ENCODE measurements around the gene GREB1L. TPM values are rescaled to one million over a fixed set of nuclear protein-coding genes. Genes with fewer than 3 reads are reported as not detected.
"Not testable (repeated sequence)": the region's sequence is repeated elsewhere in the genome, so short reads cannot be mapped to it uniquely, and the experiment has no call there.

The GREB1L gene
- 1.8 TPM for polyA plus RNA-seq
- long read RNA-seq, donor 1: 0 reads
- long read RNA-seq, donor 2: 0 reads
- long read RNA-seq, donor 3: 0 reads
- long read RNA-seq, donor 4: 0 reads
- long read RNA-seq, donor 5: 0 reads
- long read RNA-seq, donor 6: 0 reads
- long read RNA-seq, donor 7: 0 reads
- long read RNA-seq, donor 8: 0 reads
- long read RNA-seq, donor 9: 0 reads
- long read RNA-seq, donor 10: 0 reads
- long read RNA-seq, donor 11: 0 reads

DNA sequence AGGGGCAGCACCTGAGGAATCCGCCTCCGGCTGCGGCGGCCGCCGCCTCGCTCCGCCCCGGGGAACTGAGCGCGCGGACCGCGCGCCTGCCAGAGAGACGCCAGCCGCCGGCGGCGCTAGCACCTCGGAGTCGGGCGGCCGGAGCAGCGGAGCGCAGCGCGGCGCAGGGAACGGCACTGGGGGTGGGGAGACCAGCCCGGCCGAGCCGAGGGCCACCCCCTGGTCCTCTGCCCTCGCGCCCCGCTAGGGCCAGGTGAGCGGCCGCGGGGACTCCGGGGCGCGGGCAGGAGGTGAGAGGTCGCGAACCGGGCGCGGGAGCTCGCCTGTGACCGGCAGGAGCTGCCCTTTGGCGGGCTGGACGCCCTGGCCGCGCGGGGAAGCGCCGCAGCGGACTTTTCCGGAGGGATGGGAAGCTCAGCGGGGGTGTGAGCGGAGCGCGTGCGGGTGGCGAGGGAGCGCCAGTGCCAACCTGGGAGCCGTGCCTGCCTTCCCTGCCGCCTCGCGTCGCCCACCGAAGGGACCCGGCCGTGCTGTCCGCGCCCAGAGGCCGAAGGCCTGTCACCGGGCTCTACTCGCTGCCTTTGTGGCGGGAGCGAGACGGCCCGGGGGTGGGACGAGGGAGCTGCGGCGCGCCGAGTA lies at the start of gene GREB1L:
GREB1L (plus strand) TSS at position 92 of the 639 bp plus-strand sequence. CDS start 141,287 bp downstream, outside the sequence.
- Histone ChIP-seq H3K36me3 (ENCODE audit: control insufficient read depth, insufficient read depth, low read length) (no peaks in the 10 kb centered on the region), H3K27me3 (ENCODE audit: control insufficient read depth, insufficient read depth, low read length) (peaks cover 31% of the 10 kb centered on the region), H3K4me3 (ENCODE audit: low read length) (peak within 1 kb of the TSS; percentile 45), H3K4me1 (ENCODE audit: control insufficient read depth, insufficient read depth, low read length) (peaks cover 3% of the 10 kb centered on the region), H3K9me3 (ENCODE audit: control insufficient read depth, low read depth, low read length) (no peaks in the 10 kb centered on the region), H3K27ac (ENCODE audit: low read length) (no peak within 1 kb of the TSS)
- DNase-seq: peak; percentile 60 to 82
- WGBS (ENCODE audit: insufficient coverage, low lambda C conversion rate): no CpG with 5 or more reads among the region's 87 CpGs

DNA sequence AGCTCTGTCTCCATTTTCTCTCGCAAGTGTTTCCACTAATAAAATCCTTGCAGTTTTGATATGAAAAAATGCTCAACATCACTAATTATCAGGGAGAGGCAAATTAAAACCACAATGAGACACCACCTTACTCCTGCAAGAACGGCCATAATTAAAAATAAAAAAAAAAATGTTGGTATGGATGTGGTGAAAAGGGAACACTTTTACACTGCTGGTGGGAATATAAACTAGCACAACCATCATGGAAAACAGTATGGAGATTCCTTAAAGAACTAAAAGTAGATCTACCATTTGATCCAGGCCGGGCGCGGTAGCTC lies 49.8 kb upstream of the GREB1L start:
- H3K4me3 ChIP-seq (ENCODE audit: low read length): no peak overlapping the region
- H3K9me3 ChIP-seq (ENCODE audit: control insufficient read depth, low read depth, low read length): no peaks in the 10 kb centered on the region
- H3K36me3 ChIP-seq (ENCODE audit: control insufficient read depth, insufficient read depth, low read length): no peaks in the 10 kb centered on the region
- no peak for DNase-seq
- no peaks in the 10 kb centered on the region for H3K27me3 ChIP-seq (ENCODE audit: control insufficient read depth, insufficient read depth, low read length)
- H3K27ac ChIP-seq (ENCODE audit: low read length): no peak overlapping the region
- H3K4me1 ChIP-seq (ENCODE audit: control insufficient read depth, insufficient read depth, low read length): no peaks in the 10 kb centered on the region
- WGBS (ENCODE audit: insufficient coverage, low lambda C conversion rate): 100% methylated on average over 1 of the region's 5 CpGs

DNA sequence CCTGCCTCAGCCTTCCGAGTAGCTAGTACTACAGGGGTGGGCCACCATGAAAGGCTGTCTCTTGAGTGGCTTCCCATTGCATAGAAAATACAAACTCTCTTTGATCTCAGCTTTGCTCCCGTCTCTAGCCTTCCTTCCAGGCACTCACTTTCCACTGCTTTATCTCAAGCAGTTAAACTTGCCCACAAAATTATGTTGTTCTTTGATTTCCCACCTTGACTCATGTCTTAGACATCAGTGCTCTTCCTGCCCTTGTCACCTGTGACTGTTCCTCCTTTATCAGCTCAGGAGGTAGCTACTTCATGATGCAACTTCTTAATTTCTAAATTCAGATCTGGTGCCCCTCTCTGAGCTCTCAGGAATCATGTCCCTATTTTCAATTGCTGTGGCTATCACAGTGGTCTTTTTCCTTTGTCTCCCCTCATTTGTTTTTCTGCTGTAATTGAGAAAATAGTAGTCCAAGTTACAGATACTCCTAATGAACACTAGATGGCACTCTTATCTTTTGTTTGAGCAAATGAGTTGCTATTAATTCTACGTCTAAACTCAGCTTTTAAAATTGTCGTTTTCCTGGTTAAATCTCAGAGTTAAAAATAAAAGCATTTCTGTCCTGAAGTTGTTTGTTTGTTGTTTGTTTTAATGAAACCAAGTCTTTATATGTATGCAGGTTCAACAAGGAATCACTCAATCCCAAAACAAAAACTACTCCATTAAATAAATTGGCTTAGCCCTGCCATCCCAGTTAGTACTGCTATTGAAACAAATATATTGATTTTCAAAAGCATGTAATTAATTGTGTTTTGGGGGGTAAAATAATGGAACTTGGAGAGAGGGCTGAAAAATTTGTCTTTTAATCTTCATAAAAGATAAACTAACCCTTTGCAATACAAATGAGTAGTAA lies 46.9 kb upstream of the GREB1L start:
- 17% methylated on average over 2 of the region's 4 CpGs for WGBS (ENCODE audit: insufficient coverage, low lambda C conversion rate)

DNA sequence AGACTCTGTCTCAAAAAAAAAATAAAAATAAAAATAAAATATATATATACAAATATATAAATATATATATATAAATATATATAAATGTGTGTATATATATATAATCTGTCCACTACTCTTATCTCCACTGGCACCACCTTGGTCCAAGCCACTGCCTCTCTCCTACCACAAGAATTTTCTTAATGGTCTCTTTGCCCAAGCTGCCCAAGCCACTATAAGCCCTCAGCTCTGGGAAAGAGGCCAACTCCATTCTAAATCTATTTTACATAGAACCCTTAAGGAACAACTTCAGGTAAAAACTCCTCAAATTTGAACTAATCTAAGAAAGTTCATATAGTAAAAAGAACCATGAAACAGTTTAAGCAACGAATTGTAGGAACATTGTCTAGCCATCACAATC lies 45.6 kb upstream of the GREB1L start:
- H3K27me3 ChIP-seq (ENCODE audit: control insufficient read depth, insufficient read depth, low read length): peaks cover 2% of the 10 kb centered on the region
- no peak overlapping the region for H3K4me3 ChIP-seq (ENCODE audit: low read length)
- no peak for DNase-seq
- WGBS (ENCODE audit: insufficient coverage, low lambda C conversion rate): no CpG with 5 or more reads among the region's 1 CpG
- no peaks in the 10 kb centered on the region for H3K9me3 ChIP-seq (ENCODE audit: control insufficient read depth, low read depth, low read length)
- H3K27ac ChIP-seq (ENCODE audit: low read length): no peak overlapping the region
- no peaks in the 10 kb centered on the region for H3K4me1 ChIP-seq (ENCODE audit: control insufficient read depth, insufficient read depth, low read length)
- no peaks in the 10 kb centered on the region for H3K36me3 ChIP-seq (ENCODE audit: control insufficient read depth, insufficient read depth, low read length)

More for the DNA sequence above, 46.9 kb upstream of the GREB1L start:
- Histone ChIP-seq H3K36me3 (ENCODE audit: control insufficient read depth, insufficient read depth, low read length) (no peaks in the 10 kb centered on the region), H3K9me3 (ENCODE audit: control insufficient read depth, low read depth, low read length) (no peaks in the 10 kb centered on the region), H3K4me1 (ENCODE audit: control insufficient read depth, insufficient read depth, low read length) (no peaks in the 10 kb centered on the region), H3K4me3 (ENCODE audit: low read length) (no peak overlapping the region), H3K27ac (ENCODE audit: low read length) (no peak overlapping the region), H3K27me3 (ENCODE audit: control insufficient read depth, insufficient read depth, low read length) (peaks cover 2% of the 10 kb centered on the region)
- peak in 1 of 2 donors; percentile 37 for DNase-seq

DNA sequence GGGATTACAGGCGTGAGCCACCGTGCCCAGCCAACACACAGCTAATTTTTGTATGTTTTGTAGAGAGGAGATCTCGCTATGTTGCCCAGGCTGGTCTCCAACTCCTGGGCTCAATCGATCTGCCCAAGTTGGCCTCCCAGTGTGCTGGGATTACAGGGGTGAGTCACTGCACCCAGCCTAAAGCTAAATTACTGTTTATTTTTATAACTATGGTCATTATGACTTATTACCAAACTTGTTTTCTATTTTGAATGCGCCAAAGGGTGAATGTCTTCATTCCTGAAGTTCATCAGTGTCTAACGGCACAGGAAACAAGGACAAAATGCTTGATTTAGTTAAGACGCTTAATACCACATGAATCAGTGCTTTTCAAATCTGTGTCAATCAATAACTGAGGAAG lies 38.9 kb upstream of the GREB1L start:
- H3K27me3 ChIP-seq (ENCODE audit: control insufficient read depth, insufficient read depth, low read length): peaks cover 2% of the 10 kb centered on the region
- no peak overlapping the region for H3K27ac ChIP-seq (ENCODE audit: low read length)
- H3K4me3 ChIP-seq (ENCODE audit: low read length): no peak overlapping the region
- WGBS (ENCODE audit: insufficient coverage, low lambda C conversion rate): 100% methylated on average over 2 of the region's 7 CpGs
- no peaks in the 10 kb centered on the region for H3K36me3 ChIP-seq (ENCODE audit: control insufficient read depth, insufficient read depth, low read length)
- no peaks in the 10 kb centered on the region for H3K9me3 ChIP-seq (ENCODE audit: control insufficient read depth, low read depth, low read length)
- no peak for DNase-seq
- no peaks in the 10 kb centered on the region for H3K4me1 ChIP-seq (ENCODE audit: control insufficient read depth, insufficient read depth, low read length)

DNA sequence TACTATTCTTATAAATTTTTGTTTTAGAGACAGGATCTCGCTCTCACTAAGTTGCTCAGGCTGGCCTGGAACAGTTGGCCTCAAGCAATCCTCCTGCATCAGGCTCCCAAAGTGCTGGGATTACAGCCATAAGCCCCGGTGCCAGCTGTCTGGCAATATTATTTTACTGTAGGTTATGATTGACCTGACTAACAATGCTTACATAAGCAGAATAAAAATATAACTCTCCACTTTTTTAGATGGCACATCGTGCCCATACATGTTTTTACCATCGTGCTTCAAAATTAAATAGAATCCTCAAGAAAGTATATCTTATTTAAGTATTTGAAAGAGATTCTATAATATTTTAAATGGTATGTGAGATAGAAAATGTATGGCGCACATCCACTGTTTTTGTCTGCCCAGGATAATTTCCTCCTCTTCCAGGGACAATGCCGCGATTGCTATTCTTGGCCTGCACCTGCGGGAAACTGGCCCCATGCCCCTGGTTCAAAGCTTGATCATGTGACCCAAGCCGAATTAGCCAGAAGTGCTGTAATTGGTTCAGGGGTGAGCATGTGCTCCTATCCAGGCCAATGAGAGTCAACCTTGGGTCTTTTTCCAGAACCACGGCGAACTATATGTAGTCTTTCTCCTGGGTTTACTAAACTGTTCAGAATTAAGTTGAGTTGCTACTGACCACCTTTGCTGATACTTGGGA lies 38.3 kb upstream of the GREB1L start:
- H3K36me3 ChIP-seq (ENCODE audit: control insufficient read depth, insufficient read depth, low read length): no peaks in the 10 kb centered on the region
- H3K4me1 ChIP-seq (ENCODE audit: control insufficient read depth, insufficient read depth, low read length): no peaks in the 10 kb centered on the region
- H3K27ac ChIP-seq (ENCODE audit: low read length): no peak overlapping the region
- no peaks in the 10 kb centered on the region for H3K27me3 ChIP-seq (ENCODE audit: control insufficient read depth, insufficient read depth, low read length)
- DNase-seq: no peak
- H3K9me3 ChIP-seq (ENCODE audit: control insufficient read depth, low read depth, low read length): no peaks in the 10 kb centered on the region
- no peak overlapping the region for H3K4me3 ChIP-seq (ENCODE audit: low read length)
- WGBS (ENCODE audit: insufficient coverage, low lambda C conversion rate): no CpG with 5 or more reads among the region's 11 CpGs

DNA sequence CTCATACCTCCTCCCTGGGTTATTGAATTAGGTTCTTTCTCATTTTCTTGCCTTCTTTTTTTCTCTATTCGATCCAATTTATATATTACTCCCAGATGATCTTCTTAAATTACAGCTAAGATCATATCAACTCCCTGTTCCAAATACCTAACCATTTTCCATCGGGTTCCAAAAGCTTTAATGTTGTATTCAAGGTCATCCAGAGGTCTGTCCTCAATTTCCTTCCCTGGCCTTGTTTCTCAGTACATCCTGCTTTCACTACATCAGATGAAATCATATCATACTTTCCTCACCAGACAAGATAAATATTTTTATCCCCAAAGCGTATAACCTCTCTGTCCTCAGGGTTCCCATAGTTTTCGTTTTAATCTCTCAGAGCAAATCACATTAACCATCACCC lies 36.3 kb upstream of the GREB1L start:
- Histone ChIP-seq H3K9me3 (ENCODE audit: control insufficient read depth, low read depth, low read length) (no peaks in the 10 kb centered on the region), H3K4me3 (ENCODE audit: low read length) (no peak overlapping the region), H3K36me3 (ENCODE audit: control insufficient read depth, insufficient read depth, low read length) (no peaks in the 10 kb centered on the region), H3K27me3 (ENCODE audit: control insufficient read depth, insufficient read depth, low read length) (no peaks in the 10 kb centered on the region), H3K27ac (ENCODE audit: low read length) (no peak overlapping the region), H3K4me1 (ENCODE audit: control insufficient read depth, insufficient read depth, low read length) (no peaks in the 10 kb centered on the region)
- 85% methylated on average over 2 of the region's 4 CpGs for WGBS (ENCODE audit: insufficient coverage, low lambda C conversion rate)
- no peak for DNase-seq

DNA sequence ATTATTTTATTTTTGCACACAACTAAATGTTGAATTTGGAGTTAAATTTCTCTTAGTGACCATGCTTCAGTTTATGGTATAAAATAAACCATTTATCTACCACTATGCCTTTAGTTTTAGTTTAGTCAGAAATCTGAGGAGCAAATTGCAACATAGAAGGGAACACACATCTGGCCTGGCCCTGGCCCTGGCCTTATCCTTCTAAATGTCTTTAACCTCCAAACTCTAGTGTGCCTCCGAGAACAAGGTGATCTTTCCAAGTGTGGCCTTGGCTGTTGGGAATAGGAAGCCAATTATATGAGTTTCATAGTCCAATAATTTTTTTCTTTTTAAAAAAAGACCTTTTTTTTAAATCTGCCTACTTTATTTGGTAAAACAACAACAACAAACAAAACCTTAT lies 31.8 kb upstream of the GREB1L start:
- H3K9me3 ChIP-seq (ENCODE audit: control insufficient read depth, low read depth, low read length): peaks cover 2% of the 10 kb centered on the region
- H3K4me1 ChIP-seq (ENCODE audit: control insufficient read depth, insufficient read depth, low read length): peaks cover 3% of the 10 kb centered on the region
- H3K36me3 ChIP-seq (ENCODE audit: control insufficient read depth, insufficient read depth, low read length): no peaks in the 10 kb centered on the region
- no peak overlapping the region for H3K4me3 ChIP-seq (ENCODE audit: low read length)
- H3K27ac ChIP-seq (ENCODE audit: low read length): no peak overlapping the region
- H3K27me3 ChIP-seq (ENCODE audit: control insufficient read depth, insufficient read depth, low read length): no peaks in the 10 kb centered on the region
- no CpG with 5 or more reads among the region's 1 CpG for WGBS (ENCODE audit: insufficient coverage, low lambda C conversion rate)
- DNase-seq: no peak

DNA sequence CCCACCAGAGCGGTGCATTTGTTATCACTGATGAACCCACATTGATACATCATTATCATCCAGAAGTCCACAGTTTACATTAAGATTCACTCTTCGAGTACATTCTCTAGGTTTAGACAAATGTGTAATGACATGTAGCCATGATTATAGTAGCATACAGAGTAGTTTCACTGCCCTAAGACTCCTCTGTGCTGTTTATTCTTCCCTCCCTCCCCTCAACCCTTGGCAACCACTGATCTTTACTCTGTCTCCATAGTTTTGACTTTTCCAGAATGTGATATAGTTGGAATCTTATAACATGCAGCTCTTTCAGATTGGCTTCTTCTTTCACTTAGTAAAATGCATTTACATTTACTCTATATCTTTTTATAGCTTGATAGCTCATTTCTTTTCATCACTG lies 31.2 kb upstream of the GREB1L start:
- no CpG with 5 or more reads among the region's 2 CpGs for WGBS (ENCODE audit: insufficient coverage, low lambda C conversion rate)
- DNase-seq: no peak

DNA sequence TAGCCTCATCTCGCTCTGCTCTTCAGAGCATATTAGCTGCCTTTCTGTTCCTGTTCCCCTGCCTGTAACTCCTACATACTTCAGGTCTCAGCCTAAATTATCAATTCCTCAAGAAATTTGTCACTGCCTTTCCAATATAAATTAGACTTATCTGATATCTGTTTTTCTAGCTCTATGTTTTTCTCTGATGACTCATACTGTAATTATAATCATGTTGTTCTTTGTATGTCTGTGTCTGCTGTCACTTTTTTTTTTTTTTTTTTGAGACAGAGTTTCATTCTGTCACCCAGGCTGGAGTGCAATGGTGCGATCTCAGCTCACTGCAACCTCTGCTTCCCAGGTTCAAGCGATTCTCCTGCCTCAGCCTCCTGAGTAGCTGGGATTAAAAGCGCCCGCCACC lies 27.6 kb upstream of the GREB1L start:
- H3K4me3 ChIP-seq (ENCODE audit: low read length); H3K27ac ChIP-seq (ENCODE audit: low read length); H3K36me3 ChIP-seq (ENCODE audit: control insufficient read depth, insufficient read depth, low read length); H3K9me3 ChIP-seq (ENCODE audit: control insufficient read depth, low read depth, low read length); H3K27me3 ChIP-seq (ENCODE audit: control insufficient read depth, insufficient read depth, low read length); H3K4me1 ChIP-seq (ENCODE audit: control insufficient read depth, insufficient read depth, low read length); DNase-seq: not testable (repeated sequence)
- WGBS (ENCODE audit: insufficient coverage, low lambda C conversion rate): no CpG with 5 or more reads among the region's 5 CpGs

More for the DNA sequence above, 31.2 kb upstream of the GREB1L start:
- no peak overlapping the region for H3K27ac ChIP-seq (ENCODE audit: low read length)
- peaks cover 2% of the 10 kb centered on the region for H3K9me3 ChIP-seq (ENCODE audit: control insufficient read depth, low read depth, low read length)
- H3K36me3 ChIP-seq (ENCODE audit: control insufficient read depth, insufficient read depth, low read length): no peaks in the 10 kb centered on the region
- no peak overlapping the region for H3K4me3 ChIP-seq (ENCODE audit: low read length)
- H3K27me3 ChIP-seq (ENCODE audit: control insufficient read depth, insufficient read depth, low read length): no peaks in the 10 kb centered on the region
- H3K4me1 ChIP-seq (ENCODE audit: control insufficient read depth, insufficient read depth, low read length): peaks cover 3% of the 10 kb centered on the region

Data from large intestine (tissue), 12 donors.